Natural killer cell treated with Interleukin-12 subunit alpha and Interleukin-12 subunit beta and Interleukin-15 and Interleukin-18, amount 100 ng/mL, for 72 hours (primary cell): ENCODE data around the gene SERPINB12. TPM values are rescaled to one million over a fixed set of nuclear protein-coding genes. Genes with fewer than 3 reads are reported as not detected.

Source experiments
- ATAC-seq, 2 donors: fragments of 150-1000 bp; cut with Tn5 transposase in 1 of 2; sonication (Bioruptor Pico), chemical (Tn5 transposase) in 1 of 2; 2 replicates each; pipeline ENCODE4 v1.10.0; 2021
- DNase-seq: peaks from one replicate; pipeline ENCODE4 v3.0.0; 2022; ENCODE audit warnings: low spot score
- H3K27ac Mint-ChIP-seq, 2 donors: 1 replicate in 1 of 2; 2 replicates in 1 of 2; pipeline ENCODE4 v1.8.0; 2022; ENCODE audit warnings: mixed read lengths in 2 of 2, mild to moderate bottlenecking in 1 of 2, moderate library complexity in 1 of 2
- H3K27me3 Mint-ChIP-seq, 2 donors: 1 replicate in 1 of 2; 2 replicates in 1 of 2; pipeline ENCODE4 v1.8.0; 2022; ENCODE audit warnings: mixed read lengths in 2 of 2
- H3K36me3 Mint-ChIP-seq: one replicate; pipeline ENCODE4 v1.8.0; 2022; ENCODE audit warnings: mixed read lengths
- H3K4me1 Mint-ChIP-seq, 2 donors: 1 replicate in 1 of 2; 2 replicates in 1 of 2; pipeline ENCODE4 v1.8.0; 2022; ENCODE audit warnings: low read depth in 2 of 2, mixed read lengths in 2 of 2, mild to moderate bottlenecking in 1 of 2
- H3K4me3 Mint-ChIP-seq: one replicate; pipeline ENCODE4 v1.8.0; 2022; ENCODE audit warnings: mixed read lengths
- H3K9me3 Mint-ChIP-seq: 2 replicates; pipeline ENCODE4 v1.8.0; 2022; ENCODE audit warnings: mixed read lengths
- total RNA-seq, 2 donors: library from RNA; stranded (reverse); gene quantifications; one replicate each; pipeline ENCODE4 v1.2.3, GENCODE V29; 2022

Gene SERPINB12
- total RNA-seq, 2 donors from 2014 or later, result not detected

DNA sequence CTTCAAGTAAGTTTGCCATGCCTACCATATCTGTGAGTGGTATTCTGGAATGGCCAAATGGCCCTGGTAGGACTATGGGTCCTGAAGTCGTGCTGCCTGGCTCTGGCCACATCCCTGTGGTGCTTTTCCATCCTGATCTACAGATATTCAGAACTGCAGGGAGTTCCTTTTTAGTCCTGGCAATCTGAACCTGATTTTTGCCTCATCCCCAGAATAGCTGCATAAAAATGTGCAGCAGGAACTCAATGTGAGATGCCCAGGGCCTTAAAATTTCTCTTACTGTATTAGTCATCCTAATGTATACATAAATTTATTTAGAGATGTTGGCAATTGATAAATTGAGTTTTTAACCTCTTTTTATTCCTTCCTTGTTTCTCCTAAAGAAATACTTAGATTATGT is 50.3 kb downstream of the SERPINB12 start:
- H3K4me1 Mint-ChIP-seq, result no peaks in the 10 kb centered on the region

DNA sequence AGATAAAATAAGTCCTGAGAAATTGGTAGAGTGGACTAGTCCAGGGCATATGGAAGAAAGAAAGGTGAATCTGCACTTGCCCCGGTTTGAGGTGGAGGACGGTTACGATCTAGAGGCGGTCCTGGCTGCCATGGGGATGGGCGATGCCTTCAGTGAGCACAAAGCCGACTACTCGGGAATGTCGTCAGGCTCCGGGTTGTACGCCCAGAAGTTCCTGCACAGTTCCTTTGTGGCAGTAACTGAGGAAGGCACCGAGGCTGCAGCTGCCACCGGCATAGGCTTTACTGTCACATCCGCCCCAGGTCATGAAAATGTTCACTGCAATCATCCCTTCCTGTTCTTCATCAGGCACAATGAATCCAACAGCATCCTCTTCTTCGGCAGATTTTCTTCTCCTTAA is 54.8 kb downstream of the SERPINB12 start:
- H3K27me3 Mint-ChIP-seq, result peaks cover 0 to 23% of the 10 kb centered on the region in 2 donors
- no peaks in the 10 kb centered on the region for H3K36me3 Mint-ChIP-seq
- DNase-seq (no peak), ATAC-seq (no peak)
- H3K27ac Mint-ChIP-seq, result no peak overlapping the region
- no peaks in the 10 kb centered on the region for H3K9me3 Mint-ChIP-seq
- H3K4me3 Mint-ChIP-seq, result no peak overlapping the region
- H3K4me1 Mint-ChIP-seq, result no peaks in the 10 kb centered on the region

More for the DNA sequence above, 50.3 kb downstream of the SERPINB12 start:
- ATAC-seq (no peak), DNase-seq (no peak)
- no peaks in the 10 kb centered on the region for H3K36me3 Mint-ChIP-seq
- peaks cover 12 to 17% of the 10 kb centered on the region in 2 donors for H3K27me3 Mint-ChIP-seq
- no peak overlapping the region for H3K4me3 Mint-ChIP-seq
- no peak overlapping the region for H3K27ac Mint-ChIP-seq
- no peaks in the 10 kb centered on the region for H3K9me3 Mint-ChIP-seq

DNA sequence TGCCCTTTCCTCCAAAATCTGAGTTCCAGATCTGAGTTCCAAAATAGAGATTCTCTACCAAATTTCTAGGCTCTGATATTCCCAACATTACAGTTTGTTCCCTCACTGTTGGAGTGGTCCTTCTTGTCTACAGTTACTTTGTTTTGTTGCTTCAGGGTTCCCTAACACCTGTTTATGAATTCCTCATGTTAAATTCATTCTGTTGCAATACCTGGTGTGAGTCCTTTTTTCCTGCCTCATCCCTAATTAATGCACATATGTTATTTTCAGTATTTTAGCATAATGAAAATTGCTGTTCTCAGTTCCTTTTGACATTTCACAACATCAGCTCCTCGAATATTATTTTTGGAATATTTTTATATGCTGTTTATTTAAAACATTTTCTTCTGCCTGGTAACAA is 61.2 kb downstream of the SERPINB12 start:
- no peak overlapping the region for H3K27ac Mint-ChIP-seq
- H3K9me3 Mint-ChIP-seq, result no peaks in the 10 kb centered on the region
- DNase-seq (no peak), ATAC-seq (no peak)
- peaks cover 12 to 34% of the 10 kb centered on the region in 2 donors for H3K27me3 Mint-ChIP-seq
- H3K4me1 Mint-ChIP-seq, result peaks cover 0 to 4% of the 10 kb centered on the region in 2 donors
- H3K4me3 Mint-ChIP-seq, result no peak overlapping the region
- H3K36me3 Mint-ChIP-seq, result no peaks in the 10 kb centered on the region

DNA sequence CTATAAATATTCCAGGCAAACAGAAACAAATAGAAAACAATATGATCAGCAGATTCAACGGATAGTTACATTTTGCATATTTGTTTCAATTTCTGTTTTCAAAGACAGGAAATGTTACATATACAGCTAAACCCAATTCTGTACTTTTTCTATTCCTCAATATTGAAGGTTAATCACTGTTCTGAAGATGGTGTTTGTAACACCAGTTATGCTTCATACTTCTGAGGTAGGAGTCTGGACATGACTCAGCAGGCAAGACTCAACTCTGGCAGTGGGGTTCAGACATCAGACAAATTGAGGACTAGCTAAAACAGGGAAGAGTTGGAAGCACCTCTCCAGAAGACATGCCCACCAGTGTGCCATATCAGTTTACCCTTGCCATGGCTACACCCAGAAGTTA is 61.6 kb downstream of the SERPINB12 start:
- no peak overlapping the region for H3K4me3 Mint-ChIP-seq
- H3K36me3 Mint-ChIP-seq, result no peaks in the 10 kb centered on the region
- H3K27ac Mint-ChIP-seq, result no peak overlapping the region
- ATAC-seq (peak in 1 of 2 donors; percentile 60), DNase-seq (no peak)
- H3K27me3 Mint-ChIP-seq, result peaks cover 12 to 30% of the 10 kb centered on the region in 2 donors
- peaks cover 0 to 4% of the 10 kb centered on the region in 2 donors for H3K4me1 Mint-ChIP-seq
- no peaks in the 10 kb centered on the region for H3K9me3 Mint-ChIP-seq

DNA sequence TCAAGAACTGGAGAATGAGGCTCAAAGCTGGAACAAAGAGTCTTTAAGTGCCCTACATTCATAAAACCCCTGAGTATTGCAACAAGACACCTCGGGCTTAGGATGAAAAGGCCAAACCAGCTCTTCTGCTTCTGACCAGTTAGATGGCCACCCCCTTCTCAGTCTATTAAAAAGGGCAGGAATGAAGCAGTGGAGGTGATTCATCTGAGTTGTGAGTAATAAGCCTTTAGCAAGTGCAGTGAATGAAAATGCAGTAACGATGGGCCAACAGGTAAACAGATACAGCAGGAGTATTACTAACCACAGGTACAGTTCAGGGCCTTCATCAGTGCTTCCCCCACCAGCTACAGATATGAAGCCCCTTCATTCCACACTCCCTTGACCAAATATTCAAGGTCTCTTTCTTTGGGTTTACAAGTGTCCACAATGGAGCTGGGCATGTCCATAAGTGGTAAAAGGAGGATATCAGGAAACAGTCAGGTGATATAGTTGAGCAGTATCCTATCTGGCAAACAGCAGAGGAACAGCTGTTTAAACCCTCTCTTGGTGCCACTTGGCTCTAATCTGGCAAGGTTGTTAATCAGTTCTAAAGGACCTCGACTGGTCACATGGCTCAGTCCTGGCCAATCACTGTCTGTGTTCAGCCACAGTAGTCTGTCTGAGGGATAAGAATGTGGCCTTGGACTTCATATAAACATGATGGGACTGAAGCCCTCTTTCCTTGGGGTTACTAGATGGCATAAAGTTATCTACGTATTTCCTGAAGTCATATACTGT is 62.8 kb downstream of the SERPINB12 start:
- Mint-ChIP-seq H3K4me1 (peaks cover 0 to 4% of the 10 kb centered on the region in 2 donors), H3K27ac (no peak overlapping the region), H3K4me3 (no peak overlapping the region), H3K36me3 (no peaks in the 10 kb centered on the region), H3K9me3 (no peaks in the 10 kb centered on the region), H3K27me3 (peaks cover 12 to 25% of the 10 kb centered on the region in 2 donors)
- ATAC-seq (no peak), DNase-seq (no peak)

DNA sequence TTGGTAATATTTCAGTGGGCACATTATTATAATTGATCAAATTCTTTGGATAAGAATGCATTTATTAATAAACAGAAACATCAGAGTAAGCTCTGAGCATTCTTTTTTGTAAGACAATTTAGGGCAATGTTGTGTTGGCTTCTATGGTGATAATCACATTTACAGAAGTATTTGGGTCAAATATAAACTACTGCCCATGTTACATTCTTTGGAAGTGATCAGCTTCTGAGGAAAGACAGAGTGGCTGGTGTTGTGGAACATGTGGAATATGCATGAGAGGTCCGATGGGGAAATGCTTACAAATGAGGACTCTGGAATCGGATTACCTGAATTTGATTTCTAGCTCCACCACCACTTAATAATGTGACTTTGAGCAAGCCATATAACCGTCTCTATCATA is 64.4 kb downstream of the SERPINB12 start:
- H3K9me3 Mint-ChIP-seq, result no peaks in the 10 kb centered on the region
- no peak for DNase-seq
- H3K4me3 Mint-ChIP-seq, result no peak overlapping the region
- H3K27ac Mint-ChIP-seq, result no peak overlapping the region
- no peaks in the 10 kb centered on the region for H3K36me3 Mint-ChIP-seq
- H3K4me1 Mint-ChIP-seq, result peaks cover 0 to 4% of the 10 kb centered on the region in 2 donors
- no peak for ATAC-seq
- peaks cover 15 to 37% of the 10 kb centered on the region in 2 donors for H3K27me3 Mint-ChIP-seq

DNA sequence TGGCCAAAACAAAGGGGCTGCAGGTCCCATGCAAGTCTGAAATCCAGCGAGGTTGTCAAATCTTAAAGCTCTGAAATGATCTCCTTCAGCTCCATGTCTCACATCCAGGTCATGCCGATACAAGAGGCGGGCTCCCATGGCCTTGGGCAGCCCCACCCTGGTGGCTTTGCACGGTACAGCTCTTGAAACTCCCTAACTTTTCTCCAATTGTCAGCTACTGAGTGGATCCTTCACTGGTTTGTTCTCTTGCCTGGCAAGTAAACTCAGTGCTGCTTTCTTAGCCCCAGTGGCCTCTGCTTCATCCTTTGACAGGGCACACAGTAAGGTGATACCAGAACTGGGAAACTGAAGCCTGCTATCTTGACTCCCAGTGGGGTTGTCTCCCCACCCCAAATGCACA is 71.3 kb downstream of the SERPINB12 start:
- no peaks in the 10 kb centered on the region for H3K9me3 Mint-ChIP-seq
- ATAC-seq (no peak), DNase-seq (no peak)
- H3K4me1 Mint-ChIP-seq, result no peaks in the 10 kb centered on the region
- H3K27me3 Mint-ChIP-seq, result peaks cover 11 to 25% of the 10 kb centered on the region in 2 donors
- H3K4me3 Mint-ChIP-seq, result no peak overlapping the region
- no peak overlapping the region for H3K27ac Mint-ChIP-seq
- no peaks in the 10 kb centered on the region for H3K36me3 Mint-ChIP-seq

DNA sequence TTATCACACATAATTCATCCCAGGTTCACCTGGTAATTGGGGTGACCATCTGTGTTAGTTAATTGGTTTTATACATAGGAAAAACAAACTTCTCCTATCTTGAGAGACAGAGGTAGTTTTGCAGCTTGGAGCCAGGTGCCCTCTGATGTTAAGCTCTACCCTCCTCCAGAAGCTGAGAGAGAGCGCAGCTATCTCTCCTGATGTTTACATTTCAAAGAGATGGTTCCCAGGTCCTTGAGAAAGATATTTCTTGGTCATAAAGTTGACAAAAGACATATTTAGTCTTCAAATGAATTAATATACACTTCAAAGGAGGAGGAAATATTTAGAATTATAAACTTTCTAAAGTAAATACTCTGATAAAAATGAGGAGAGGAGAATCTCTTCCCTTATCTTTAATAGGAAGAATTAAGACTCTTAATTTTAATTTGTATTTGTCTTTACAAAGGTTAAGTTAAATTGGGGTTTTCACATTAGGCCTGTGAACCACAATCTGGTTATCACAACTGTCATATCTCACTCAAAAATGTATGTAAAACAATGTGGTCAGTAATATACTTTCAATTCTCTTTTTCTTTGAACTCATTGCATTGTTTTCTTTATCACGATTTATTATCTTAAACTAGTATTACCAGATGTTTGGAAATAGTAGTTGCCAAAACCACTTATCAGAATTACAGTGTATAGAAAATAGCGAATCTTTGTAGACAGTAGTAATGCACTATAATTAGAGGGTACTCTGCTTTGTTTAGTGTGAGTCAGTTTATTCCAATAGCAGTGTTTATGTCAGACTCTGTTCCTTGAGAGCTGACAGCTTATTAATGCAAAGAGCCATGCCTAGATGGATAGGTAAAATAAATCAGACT is 75.1 kb downstream of the SERPINB12 start:
- no peaks in the 10 kb centered on the region for H3K36me3 Mint-ChIP-seq
- H3K27ac Mint-ChIP-seq, result no peak overlapping the region
- DNase-seq (no peak), ATAC-seq (no peak)
- H3K4me1 Mint-ChIP-seq, result no peaks in the 10 kb centered on the region
- H3K27me3 Mint-ChIP-seq, result peaks cover 7 to 12% of the 10 kb centered on the region in 2 donors
- no peak overlapping the region for H3K4me3 Mint-ChIP-seq
- no peaks in the 10 kb centered on the region for H3K9me3 Mint-ChIP-seq

DNA sequence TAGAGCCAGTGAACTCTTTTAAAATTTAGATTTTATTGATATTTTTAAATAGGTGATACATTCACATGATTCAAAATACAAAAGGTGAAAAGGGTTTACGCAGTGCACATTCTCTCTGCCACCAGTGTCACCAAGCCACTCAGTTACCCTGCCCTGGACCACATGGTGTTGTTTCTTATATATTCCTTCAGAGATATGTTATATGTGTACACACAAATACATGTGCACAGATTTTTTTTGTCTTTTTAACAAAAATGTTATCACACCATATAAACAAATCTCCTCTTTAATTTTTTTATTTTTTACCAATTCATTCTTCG is 75.7 kb downstream of the SERPINB12 start:
- ATAC-seq (no peak), DNase-seq (no peak)
- H3K36me3 Mint-ChIP-seq, result no peaks in the 10 kb centered on the region
- peaks cover 2% of the 10 kb centered on the region for H3K9me3 Mint-ChIP-seq
- H3K27ac Mint-ChIP-seq, result no peak overlapping the region
- no peaks in the 10 kb centered on the region for H3K4me1 Mint-ChIP-seq
- H3K4me3 Mint-ChIP-seq, result no peak overlapping the region
- H3K27me3 Mint-ChIP-seq, result peaks cover 7 to 10% of the 10 kb centered on the region in 2 donors

Other genes with a start within 250 kb of the SERPINB12 start
- 10 to 100 TPM; 61.7 to 84.7 TPM for gene BCL2, start 222.6 kb upstream of the SERPINB12 start, total RNA-seq
- gene KDSR, start 175.2 kb upstream of the SERPINB12 start, total RNA-seq, result 10 to 100 TPM; 21.4 to 38.5 TPM
- gene VPS4B, start 119.9 kb upstream of the SERPINB12 start, total RNA-seq, result 10 to 100 TPM; 66.7 to 86.5 TPM
- not detected for gene SERPINB5, start 65.4 kb upstream of the SERPINB12 start, total RNA-seq
- gene SERPINB13, start 45.0 kb downstream of the SERPINB12 start, total RNA-seq, result not detected
- not detected for gene SERPINB4, start 101.9 kb downstream of the SERPINB12 start, total RNA-seq
- not detected for gene SERPINB3, start 119.5 kb downstream of the SERPINB12 start, total RNA-seq
- not detected for gene SERPINB11, start 160.6 kb downstream of the SERPINB12 start, total RNA-seq
- gene SERPINB7, start 233.0 kb downstream of the SERPINB12 start, total RNA-seq, result not detected